GM23338 (cell line): ENCODE measurements around the gene PTPRC. TPM values are rescaled to one million over a fixed set of nuclear protein-coding genes. Genes with fewer than 3 reads are reported as not detected.

Experiments
- ATAC-seq: fragments of 200-7000 bp; cut with Tn5 transposase; 3 replicates; pipeline ENCODE4 v1.9.1; 2020
- DNase-seq: peaks from one replicate; pipeline ENCODE4 v3.0.0-alpha.2; 2015; ENCODE audit warnings: low spot score
- H2AFZ ChIP-seq: fragments of 200-600 bp; sonication (generic); 2 replicates; pipeline ENCODE4 v1.8.0; 2016; ENCODE audit warnings: antibody characterized with exemption, mild to moderate bottlenecking, moderate library complexity
- H3F3A ChIP-seq: fragments of 200-600 bp; sonication (generic); replicated peaks from 2 replicates; pipeline ENCODE4 v1.8.0; 2017; ENCODE audit warnings: antibody characterized with exemption, mixed run types, low read depth
- H3K27ac ChIP-seq: fragments of 200-600 bp; sonication (generic); 2 replicates; pipeline ENCODE4 v1.6.1; 2016; ENCODE audit warnings: low read depth
- H3K27me3 ChIP-seq: fragments of 200-600 bp; sonication (generic); 2 replicates; pipeline ENCODE4 v1.8.0; 2016; ENCODE audit warnings: mild to moderate bottlenecking, mixed run types, moderate library complexity; ENCODE audit not compliant: insufficient read depth
- H3K36me3 ChIP-seq: fragments of 200-600 bp; sonication (generic); 2 replicates; pipeline ENCODE4 v1.8.0; 2016; ENCODE audit warnings: mild to moderate bottlenecking; ENCODE audit not compliant: insufficient read depth
- H3K4me1 ChIP-seq: fragments of 200-600 bp; sonication (generic); 2 replicates; pipeline ENCODE4 v1.8.0; 2016; ENCODE audit warnings: mild to moderate bottlenecking, moderate library complexity; ENCODE audit not compliant: insufficient read depth
- H3K4me2 ChIP-seq: fragments of 200-600 bp; sonication (generic); 2 replicates; pipeline ENCODE4 v1.7.1; 2017; ENCODE audit warnings: mixed run types
- H3K4me3 ChIP-seq: fragments of 200-600 bp; sonication (generic); 2 replicates; pipeline ENCODE4 v1.6.1; 2016; ENCODE audit warnings: mixed run types
- H3K79me2 ChIP-seq: fragments of 200-600 bp; sonication (generic); replicated peaks from 2 replicates; pipeline ENCODE4 v1.8.0; 2017; ENCODE audit warnings: mild to moderate bottlenecking; ENCODE audit not compliant: insufficient read depth
- H3K9me2 ChIP-seq: fragments of 200-600 bp; sonication (generic); 2 replicates; pipeline ENCODE4 v1.8.0; 2017; ENCODE audit not compliant: insufficient read depth
- H4K20me1 ChIP-seq: fragments of 200-600 bp; sonication (generic); replicated peaks from 2 replicates; pipeline ENCODE4 v1.8.0; 2017; ENCODE audit warnings: mild to moderate bottlenecking; ENCODE audit not compliant: insufficient read depth
- H3K27ac Mint-ChIP-seq: 2 replicates; pipeline ENCODE4 v1.8.0; 2020; ENCODE audit warnings: inconsistent platforms, mild to moderate bottlenecking, moderate library complexity, mixed read lengths
- H3K27me3 Mint-ChIP-seq: 3 replicates; pipeline ENCODE4 v1.8.0; 2022; ENCODE audit warnings: low read depth, mild to moderate bottlenecking, moderate library complexity, mixed read lengths, inconsistent platforms; ENCODE audit not compliant: insufficient read depth, poor library complexity
- H3K36me3 Mint-ChIP-seq: 3 replicates; pipeline ENCODE4 v1.8.0; 2021; ENCODE audit warnings: low read depth, mild to moderate bottlenecking, inconsistent platforms, moderate library complexity, mixed read lengths
- H3K4me1 Mint-ChIP-seq: 3 replicates; pipeline ENCODE4 v1.8.0; 2020; ENCODE audit warnings: mild to moderate bottlenecking, inconsistent platforms, mixed read lengths
- H3K4me3 Mint-ChIP-seq: 3 replicates; pipeline ENCODE4 v1.8.0; 2021; ENCODE audit warnings: moderate library complexity, mild to moderate bottlenecking, inconsistent platforms, mixed read lengths
- H3K9me3 Mint-ChIP-seq: 3 replicates; pipeline ENCODE4 v1.8.0; 2020; ENCODE audit warnings: moderate library complexity, mild to moderate bottlenecking, inconsistent platforms, mixed read lengths
- JUNB ChIP-seq: IDR thresholded peaks from one replicate; pipeline ENCODE4 v1.6.1; 2016; ENCODE audit warnings: antibody characterized with exemption; ENCODE audit not compliant: unreplicated experiment
- NANOG ChIP-seq: IDR thresholded peaks from 2 replicates; pipeline ENCODE4 v1.6.1; 2016; ENCODE audit warnings: antibody characterized with exemption, borderline replicate concordance
- POLR2AphosphoS5 ChIP-seq: IDR thresholded peaks from 2 replicates; pipeline ENCODE4 v1.6.1; 2016; ENCODE audit warnings: antibody characterized with exemption, low read depth
- STAT1 ChIP-seq: IDR thresholded peaks from one replicate; pipeline ENCODE4 v1.6.1; 2016; ENCODE audit warnings: antibody characterized with exemption; ENCODE audit not compliant: unreplicated experiment
- ZNF114 ChIP-seq: fragments of 250-450 bp; sonication (Bioruptor Pico); IDR thresholded peaks from 2 replicates; pipeline ENCODE4 v1.5.0; 2020; ENCODE audit warnings: mild to moderate bottlenecking, moderate library complexity
- polyA plus RNA-seq: library from polyadenylated mRNA; unstranded; fragments of >200 nt; fragmentation: Nextera tagmentation; extraction: Ambion mirVana; gene quantifications from 2 replicates; pipeline ENCODE4 v1.2.1, GENCODE V29; 2016
- total RNA-seq: library from RNA; depleted of rRNA; stranded (reverse); fragments of >200 nt; shearing (Covaris generic); gene quantifications from 2 replicates; pipeline ENCODE4 v1.2.3, GENCODE V29; 2014
- TF ChIP-seq, protein P1 (sequence below): fragments of 250-450 bp; sonication (Bioruptor Pico); IDR thresholded peaks from 2 replicates; pipeline ENCODE4 v1.5.0; 2020; ENCODE audit warnings: mild to moderate bottlenecking, moderate library complexity
- TF ChIP-seq, protein P2 (sequence below): IDR thresholded peaks from one replicate; pipeline ENCODE4 v1.6.1; 2018; ENCODE audit warnings: antibody characterized with exemption; ENCODE audit not compliant: unreplicated experiment

Gene PTPRC
- total and polyA plus RNA-seq, 2 experiments from 2014 or later = 0.10 to 0.52 TPM

DNA sequence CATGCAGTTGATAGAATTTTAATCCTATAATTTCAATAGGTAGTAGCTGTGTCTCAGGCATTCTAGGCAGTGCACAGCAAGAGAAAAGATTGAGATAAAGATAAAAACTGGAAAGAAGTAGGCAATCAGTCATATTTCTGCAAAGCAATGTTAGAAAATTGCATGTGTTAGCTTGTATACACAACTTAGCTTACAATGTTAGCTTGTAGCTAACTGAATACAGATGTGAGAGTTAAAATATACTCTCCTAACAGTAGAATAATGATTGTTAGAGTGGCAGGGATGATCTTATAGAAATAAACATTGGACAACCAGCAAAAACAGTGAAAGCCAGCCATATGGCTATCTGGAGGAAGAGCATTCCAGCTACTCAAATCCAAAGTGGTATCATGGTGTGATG is 29.0 kb downstream of the PTPRC start (continued):
- TF ChIP-seq, protein P1, sequence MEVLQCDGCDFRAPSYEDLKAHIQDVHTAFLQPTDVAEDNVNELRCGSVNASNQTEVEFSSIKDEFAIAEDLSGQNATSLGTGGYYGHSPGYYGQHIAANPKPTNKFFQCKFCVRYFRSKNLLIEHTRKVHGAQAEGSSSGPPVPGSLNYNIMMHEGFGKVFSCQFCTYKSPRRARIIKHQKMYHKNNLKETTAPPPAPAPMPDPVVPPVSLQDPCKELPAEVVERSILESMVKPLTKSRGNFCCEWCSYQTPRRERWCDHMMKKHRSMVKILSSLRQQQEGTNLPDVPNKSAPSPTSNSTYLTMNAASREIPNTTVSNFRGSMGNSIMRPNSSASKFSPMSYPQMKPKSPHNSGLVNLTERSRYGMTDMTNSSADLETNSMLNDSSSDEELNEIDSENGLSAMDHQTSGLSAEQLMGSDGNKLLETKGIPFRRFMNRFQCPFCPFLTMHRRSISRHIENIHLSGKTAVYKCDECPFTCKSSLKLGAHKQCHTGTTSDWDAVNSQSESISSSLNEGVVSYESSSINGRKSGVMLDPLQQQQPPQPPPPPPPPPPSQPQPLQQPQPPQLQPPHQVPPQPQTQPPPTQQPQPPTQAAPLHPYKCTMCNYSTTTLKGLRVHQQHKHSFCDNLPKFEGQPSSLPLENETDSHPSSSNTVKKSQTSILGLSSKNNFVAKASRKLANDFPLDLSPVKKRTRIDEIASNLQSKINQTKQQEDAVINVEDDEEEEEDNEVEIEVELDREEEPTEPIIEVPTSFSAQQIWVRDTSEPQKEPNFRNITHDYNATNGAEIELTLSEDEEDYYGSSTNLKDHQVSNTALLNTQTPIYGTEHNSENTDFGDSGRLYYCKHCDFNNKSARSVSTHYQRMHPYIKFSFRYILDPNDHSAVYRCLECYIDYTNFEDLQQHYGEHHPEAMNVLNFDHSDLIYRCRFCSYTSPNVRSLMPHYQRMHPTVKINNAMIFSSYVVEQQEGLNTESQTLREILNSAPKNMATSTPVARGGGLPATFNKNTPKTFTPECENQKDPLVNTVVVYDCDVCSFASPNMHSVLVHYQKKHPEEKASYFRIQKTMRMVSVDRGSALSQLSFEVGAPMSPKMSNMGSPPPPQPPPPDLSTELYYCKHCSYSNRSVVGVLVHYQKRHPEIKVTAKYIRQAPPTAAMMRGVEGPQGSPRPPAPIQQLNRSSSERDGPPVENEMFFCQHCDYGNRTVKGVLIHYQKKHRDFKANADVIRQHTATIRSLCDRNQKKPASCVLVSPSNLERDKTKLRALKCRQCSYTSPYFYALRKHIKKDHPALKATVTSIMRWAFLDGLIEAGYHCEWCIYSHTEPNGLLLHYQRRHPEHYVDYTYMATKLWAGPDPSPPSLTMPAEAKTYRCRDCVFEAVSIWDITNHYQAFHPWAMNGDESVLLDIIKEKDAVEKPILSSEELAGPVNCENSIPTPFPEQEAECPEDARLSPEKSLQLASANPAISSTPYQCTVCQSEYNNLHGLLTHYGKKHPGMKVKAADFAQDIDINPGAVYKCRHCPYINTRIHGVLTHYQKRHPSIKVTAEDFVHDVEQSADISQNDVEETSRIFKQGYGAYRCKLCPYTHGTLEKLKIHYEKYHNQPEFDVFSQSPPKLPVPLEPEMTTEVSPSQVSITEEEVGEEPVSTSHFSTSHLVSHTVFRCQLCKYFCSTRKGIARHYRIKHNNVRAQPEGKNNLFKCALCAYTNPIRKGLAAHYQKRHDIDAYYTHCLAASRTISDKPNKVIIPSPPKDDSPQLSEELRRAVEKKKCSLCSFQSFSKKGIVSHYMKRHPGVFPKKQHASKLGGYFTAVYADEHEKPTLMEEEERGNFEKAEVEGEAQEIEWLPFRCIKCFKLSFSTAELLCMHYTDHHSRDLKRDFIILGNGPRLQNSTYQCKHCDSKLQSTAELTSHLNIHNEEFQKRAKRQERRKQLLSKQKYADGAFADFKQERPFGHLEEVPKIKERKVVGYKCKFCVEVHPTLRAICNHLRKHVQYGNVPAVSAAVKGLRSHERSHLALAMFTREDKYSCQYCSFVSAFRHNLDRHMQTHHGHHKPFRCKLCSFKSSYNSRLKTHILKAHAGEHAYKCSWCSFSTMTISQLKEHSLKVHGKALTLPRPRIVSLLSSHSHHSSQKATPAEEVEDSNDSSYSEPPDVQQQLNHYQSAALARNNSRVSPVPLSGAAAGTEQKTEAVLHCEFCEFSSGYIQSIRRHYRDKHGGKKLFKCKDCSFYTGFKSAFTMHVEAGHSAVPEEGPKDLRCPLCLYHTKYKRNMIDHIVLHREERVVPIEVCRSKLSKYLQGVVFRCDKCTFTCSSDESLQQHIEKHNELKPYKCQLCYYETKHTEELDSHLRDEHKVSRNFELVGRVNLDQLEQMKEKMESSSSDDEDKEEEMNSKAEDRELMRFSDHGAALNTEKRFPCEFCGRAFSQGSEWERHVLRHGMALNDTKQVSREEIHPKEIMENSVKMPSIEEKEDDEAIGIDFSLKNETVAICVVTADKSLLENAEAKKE (CRISPR knock-in tag) = no peak
- no peak for TF ChIP-seq NANOG
- TF ChIP-seq ZNF114 (CRISPR knock-in tag) = no peak
- TF ChIP-seq POLR2AphosphoS5 = no peak
- TF ChIP-seq, protein P2, sequence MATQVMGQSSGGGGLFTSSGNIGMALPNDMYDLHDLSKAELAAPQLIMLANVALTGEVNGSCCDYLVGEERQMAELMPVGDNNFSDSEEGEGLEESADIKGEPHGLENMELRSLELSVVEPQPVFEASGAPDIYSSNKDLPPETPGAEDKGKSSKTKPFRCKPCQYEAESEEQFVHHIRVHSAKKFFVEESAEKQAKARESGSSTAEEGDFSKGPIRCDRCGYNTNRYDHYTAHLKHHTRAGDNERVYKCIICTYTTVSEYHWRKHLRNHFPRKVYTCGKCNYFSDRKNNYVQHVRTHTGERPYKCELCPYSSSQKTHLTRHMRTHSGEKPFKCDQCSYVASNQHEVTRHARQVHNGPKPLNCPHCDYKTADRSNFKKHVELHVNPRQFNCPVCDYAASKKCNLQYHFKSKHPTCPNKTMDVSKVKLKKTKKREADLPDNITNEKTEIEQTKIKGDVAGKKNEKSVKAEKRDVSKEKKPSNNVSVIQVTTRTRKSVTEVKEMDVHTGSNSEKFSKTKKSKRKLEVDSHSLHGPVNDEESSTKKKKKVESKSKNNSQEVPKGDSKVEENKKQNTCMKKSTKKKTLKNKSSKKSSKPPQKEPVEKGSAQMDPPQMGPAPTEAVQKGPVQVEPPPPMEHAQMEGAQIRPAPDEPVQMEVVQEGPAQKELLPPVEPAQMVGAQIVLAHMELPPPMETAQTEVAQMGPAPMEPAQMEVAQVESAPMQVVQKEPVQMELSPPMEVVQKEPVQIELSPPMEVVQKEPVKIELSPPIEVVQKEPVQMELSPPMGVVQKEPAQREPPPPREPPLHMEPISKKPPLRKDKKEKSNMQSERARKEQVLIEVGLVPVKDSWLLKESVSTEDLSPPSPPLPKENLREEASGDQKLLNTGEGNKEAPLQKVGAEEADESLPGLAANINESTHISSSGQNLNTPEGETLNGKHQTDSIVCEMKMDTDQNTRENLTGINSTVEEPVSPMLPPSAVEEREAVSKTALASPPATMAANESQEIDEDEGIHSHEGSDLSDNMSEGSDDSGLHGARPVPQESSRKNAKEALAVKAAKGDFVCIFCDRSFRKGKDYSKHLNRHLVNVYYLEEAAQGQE = no peak

DNA sequence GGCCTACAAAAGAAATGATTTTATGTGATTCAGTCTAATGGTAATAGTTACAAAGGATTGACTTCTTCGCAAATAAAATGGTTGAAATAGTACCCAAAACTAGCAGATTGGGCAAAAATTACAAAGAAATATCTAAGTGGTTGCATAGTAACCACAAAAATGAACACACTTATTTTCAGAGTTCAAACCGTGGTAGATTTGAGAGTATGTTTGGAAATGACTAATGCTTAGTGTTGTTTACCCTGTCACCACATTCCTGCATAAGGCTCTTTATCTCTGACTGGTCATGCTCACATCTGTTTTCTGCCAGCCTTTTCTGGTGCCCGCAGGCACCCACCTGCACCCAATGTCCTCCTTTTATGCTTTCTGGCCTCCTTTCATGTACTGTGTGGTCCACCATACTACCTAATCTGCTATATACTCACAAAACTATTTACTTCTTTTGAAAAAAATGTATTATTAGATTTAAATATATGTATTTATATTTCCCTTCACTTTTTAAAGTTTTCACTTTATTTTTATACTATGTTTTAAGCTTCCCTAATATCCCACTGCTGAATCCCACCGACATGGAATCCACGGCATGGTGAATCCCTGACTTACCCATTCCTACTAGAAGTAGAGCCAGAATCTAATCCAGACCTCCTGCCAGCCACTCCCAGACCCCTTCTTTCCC is 30.3 kb downstream of the PTPRC start:
- Histone ChIP-seq H4K20me1 (no peaks in the 10 kb centered on the region), H3K79me2 (no peaks in the 10 kb centered on the region), H3K9me2 (no peaks in the 10 kb centered on the region), H3K4me3 (no peak overlapping the region), H3K4me2 (no peak overlapping the region), H3K27me3 (no peaks in the 10 kb centered on the region), H3K36me3 (no peaks in the 10 kb centered on the region), H2AFZ (no peak overlapping the region), H3K27ac (no peak overlapping the region), H3K4me1 (no peaks in the 10 kb centered on the region), H3F3A (no peaks in the 10 kb centered on the region)
- H3K4me3 Mint-ChIP-seq = no peak overlapping the region
- H3K36me3 Mint-ChIP-seq = no peaks in the 10 kb centered on the region
- DNase-seq (no peak), ATAC-seq (peak; percentile 28; the same call in 1 of the 3 replicates)
- peaks cover 16% of the 10 kb centered on the region; the same call in 2 of the 3 replicates for H3K4me1 Mint-ChIP-seq
- H3K27ac Mint-ChIP-seq = 0 out of 2 replicates have a peak overlapping the region, but pooled peaks have one; percentile 58
- TF ChIP-seq STAT1 = no peak
- TF ChIP-seq JUNB = no peak
- no peak for TF ChIP-seq NANOG
- H3K9me3 Mint-ChIP-seq = no peaks in the 10 kb centered on the region
- H3K27me3 Mint-ChIP-seq = peaks cover 2% of the 10 kb centered on the region
